Spleen (tissue), 11 donors: ENCODE measurements around the gene FGGY. TPM values are rescaled to one million over a fixed set of nuclear protein-coding genes. Genes with fewer than 3 reads are reported as not detected.
"Not testable (repeated sequence)": the region's sequence is repeated elsewhere in the genome, so short reads cannot be mapped to it uniquely, and the experiment has no call there.

Source experiments
- DNase-seq: peaks from one replicate; pipeline ENCODE4 v3.0.0-alpha.2; 2020
- H3K27ac ChIP-seq, 8 donors: fragments of 200-600 bp; sonication (generic) in 7 of 8; 1 replicate in 4 of 8; 2 replicates in 4 of 8; pipeline versions ENCODE4 v1.5.0 to v1.8.0; 2016 to 2021; ENCODE audit warnings: inconsistent platforms in 4 of 8, mild to moderate bottlenecking in 4 of 8, moderate library complexity in 1 of 8
- H3K27me3 ChIP-seq, 7 donors: fragments of 200-600 bp; sonication (generic) in 6 of 7; replicated peaks in 1 of 7; 1 replicate in 4 of 7; 2 replicates in 3 of 7; pipeline versions ENCODE4 v1.5.0 to v1.8.0; 2016 to 2021; ENCODE audit warnings: inconsistent platforms in 3 of 7, mild to moderate bottlenecking in 1 of 7
- H3K36me3 ChIP-seq, 6 donors: fragments of 200-600 bp; sonication (generic) in 5 of 6; 1 replicate in 4 of 6; 2 replicates in 2 of 6; pipeline versions ENCODE4 v1.5.0 to v1.8.0; 2016 to 2021; ENCODE audit warnings: inconsistent platforms in 2 of 6
- H3K4me1 ChIP-seq, 6 donors: fragments of 200-600 bp; sonication (generic) in 5 of 6; 1 replicate in 3 of 6; 2 replicates in 3 of 6; pipeline versions ENCODE4 v1.5.0 to v1.8.0; 2016 to 2021; ENCODE audit warnings: inconsistent platforms in 3 of 6
- H3K4me3 ChIP-seq, 8 donors: fragments of 200-600 bp; sonication (generic) in 7 of 8; 1 replicate in 4 of 8; 2 replicates in 4 of 8; pipeline versions ENCODE4 v1.5.0 to v1.8.0; 2016 to 2021; ENCODE audit warnings: inconsistent platforms in 4 of 8, mild to moderate bottlenecking in 4 of 8, moderate library complexity in 2 of 8
- H3K9me3 ChIP-seq, 8 donors: fragments of 200-600 bp; sonication (generic) in 7 of 8; 1 replicate in 4 of 8; 2 replicates in 4 of 8; pipeline versions ENCODE4 v1.5.0 to v1.8.0; 2016 to 2021; ENCODE audit warnings: inconsistent platforms in 4 of 8
- POLR2A ChIP-seq, 3 donors: fragments of 450-650 bp; IDR thresholded peaks; one replicate each; pipeline ENCODE4 v1.5.1; 2017; ENCODE audit warnings: antibody characterized with exemption in 3 of 3, mild to moderate bottlenecking in 1 of 3
- POLR2AphosphoS5 ChIP-seq, 3 donors: sonication (generic); formaldehyde crosslinking; IDR thresholded peaks; one replicate each; pipeline ENCODE4 v1.5.1; 2017; ENCODE audit warnings: antibody characterized with exemption in 3 of 3
- WGBS, 5 donors: extraction: QIAGEN DNeasy Blood & Tissue Kit in 3 of 5; methylation state at CpG; one replicate each; pipeline versions ENCODE4 v1.1.5 to v1.1.7; 2013 to 2018; 5-methylcytosine and 5-hydroxymethylcytosine counted together
- intact Hi-C: fragments of 100-400 bp; cut with DNase I; formaldehyde crosslinking; loops from one replicate; pipeline ENCODE4 v1.15.0; 2023; ENCODE audit warnings: low total_unique reads
- polyA plus RNA-seq, 3 donors: library from polyadenylated mRNA; stranded (reverse); fragments of 200-250 nt; gene quantifications; one replicate each; pipeline ENCODE4 v1.2.1, GENCODE V29; 2013
- total RNA-seq, 7 donors: library from RNA; depleted of rRNA in 3 of 7; stranded (reverse); fragments of >200 nt in 3 of 7; fragmentation: NEBNext Ultra II Directional in 4 of 7; extraction: Animal tissue kit (Norgen Biotek cat#: 25700) in 4 of 7; gene quantifications; one replicate each; pipeline versions ENCODE4 v1.1.0 to v1.2.1, GENCODE V29; 2016 to 2021
- TF ChIP-seq, protein P1 (sequence below), 11 experiments: fragments of 200-600 bp in 7 of 11; fragments of 450-650 bp in 4 of 11; sonication (generic) in 4 of 11; IDR thresholded peaks in 8 of 11; conservative IDR thresholded peaks in 3 of 11; 1 replicate in 7 of 11; 2 replicates in 4 of 11; pipeline versions ENCODE4 v1.4.0 to v1.8.0; 2016 to 2021; ENCODE audit warnings: antibody characterized with exemption in 11 of 11, inconsistent platforms in 4 of 11, mild to moderate bottlenecking in 1 of 11
- donor health status: healthy with polysubstance abuse.
- donor health status: DM: no; HTN: no; CAD: no; lungs with moderate emphysema.
- donor health status: DM: no; HTN: no; CAD: no.
- donor health status: Bipolar disorder and iron deficiency.
- donor health status: healthy.
- donor health status: DM: no; HTN: no; CAD: no.
- donor health status: DM: yes; HTN: yes; CAD: no.

The FGGY gene
- total and polyA plus RNA-seq, 10 donors, result 1.7 to 27.8 (median 13.2) TPM

DNA sequence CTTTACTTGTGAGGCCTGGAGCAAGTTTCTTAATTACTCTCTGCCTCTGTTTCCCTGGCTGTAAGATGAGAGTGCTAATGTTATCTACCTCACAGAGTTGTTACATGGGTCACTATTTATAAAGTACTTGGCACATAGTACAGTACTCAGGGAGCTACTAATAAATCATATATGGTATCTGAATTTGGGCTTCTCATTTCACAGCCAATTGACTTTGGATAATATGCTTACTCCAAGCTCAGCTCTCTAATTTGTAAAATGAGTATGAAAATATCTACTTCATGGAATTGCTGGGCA is 409.4 kb downstream of the FGGY start:
- intact Hi-C loops, result no loop called here
- H3K27ac ChIP-seq, result no peak overlapping the region
- TF ChIP-seq POLR2A (IDR thresholded peaks at IDR 0.05) (no peak), POLR2AphosphoS5 (IDR thresholded peaks at IDR 0.05) (no peak)
- TF ChIP-seq, protein P1, sequence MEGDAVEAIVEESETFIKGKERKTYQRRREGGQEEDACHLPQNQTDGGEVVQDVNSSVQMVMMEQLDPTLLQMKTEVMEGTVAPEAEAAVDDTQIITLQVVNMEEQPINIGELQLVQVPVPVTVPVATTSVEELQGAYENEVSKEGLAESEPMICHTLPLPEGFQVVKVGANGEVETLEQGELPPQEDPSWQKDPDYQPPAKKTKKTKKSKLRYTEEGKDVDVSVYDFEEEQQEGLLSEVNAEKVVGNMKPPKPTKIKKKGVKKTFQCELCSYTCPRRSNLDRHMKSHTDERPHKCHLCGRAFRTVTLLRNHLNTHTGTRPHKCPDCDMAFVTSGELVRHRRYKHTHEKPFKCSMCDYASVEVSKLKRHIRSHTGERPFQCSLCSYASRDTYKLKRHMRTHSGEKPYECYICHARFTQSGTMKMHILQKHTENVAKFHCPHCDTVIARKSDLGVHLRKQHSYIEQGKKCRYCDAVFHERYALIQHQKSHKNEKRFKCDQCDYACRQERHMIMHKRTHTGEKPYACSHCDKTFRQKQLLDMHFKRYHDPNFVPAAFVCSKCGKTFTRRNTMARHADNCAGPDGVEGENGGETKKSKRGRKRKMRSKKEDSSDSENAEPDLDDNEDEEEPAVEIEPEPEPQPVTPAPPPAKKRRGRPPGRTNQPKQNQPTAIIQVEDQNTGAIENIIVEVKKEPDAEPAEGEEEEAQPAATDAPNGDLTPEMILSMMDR (IDR thresholded peaks at IDR 0.05 in 8 of 11, conservative IDR thresholded peaks at IDR 0.05 in 3 of 11), result no peak
- H3K4me3 ChIP-seq, result no peak overlapping the region
- peaks cover 0 to 7% (median 0%) of the 10 kb centered on the region in 6 donors for H3K4me1 ChIP-seq
- DNase-seq, result no peak
- no peaks in the 10 kb centered on the region for H3K36me3 ChIP-seq
- H3K9me3 ChIP-seq, result peaks cover 0 to 7% (median 0%) of the 10 kb centered on the region in 8 donors
- H3K27me3 ChIP-seq, result no peaks in the 10 kb centered on the region

DNA sequence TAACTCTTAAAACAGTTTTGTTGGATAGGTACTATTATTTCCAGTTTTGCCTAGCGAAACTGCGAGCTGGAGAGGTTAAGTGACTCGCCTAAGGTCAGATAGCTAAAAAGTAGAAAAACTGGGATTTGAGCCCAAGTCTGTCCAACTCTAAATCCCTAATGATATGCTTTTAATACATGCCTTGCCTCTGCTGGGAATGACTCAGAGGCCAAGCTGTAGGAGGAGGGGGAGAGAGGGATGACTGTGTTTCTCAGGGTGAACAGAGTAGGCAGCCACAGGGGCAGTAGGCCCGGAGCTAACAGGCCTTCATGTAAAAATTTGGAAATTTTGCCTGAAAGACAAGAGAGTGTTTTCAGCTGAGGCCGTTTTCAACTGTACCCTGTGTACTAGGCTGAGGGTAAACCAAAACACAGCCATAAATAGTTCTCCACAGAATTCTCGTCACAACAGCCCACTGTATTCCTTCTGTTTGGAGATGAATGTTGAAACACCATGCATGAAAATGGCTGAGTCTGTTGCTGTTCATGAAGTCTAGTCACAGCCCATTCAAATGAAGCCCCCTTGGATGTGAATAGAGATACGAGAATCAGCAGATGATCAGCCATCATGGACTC is 410.4 kb downstream of the FGGY start:
- TF ChIP-seq POLR2AphosphoS5 (IDR thresholded peaks at IDR 0.05), result peak in 1 of 3 donors; percentile 50
- TF ChIP-seq POLR2A (IDR thresholded peaks at IDR 0.05), result no peak
- TF ChIP-seq, protein P1 (IDR thresholded peaks at IDR 0.05 in 8 of 11, conservative IDR thresholded peaks at IDR 0.05 in 3 of 11), result no peak
- Histone ChIP-seq H3K4me1 (peaks cover 0 to 7% (median 0%) of the 10 kb centered on the region in 6 donors), H3K27me3 (no peaks in the 10 kb centered on the region), H3K4me3 (no peak overlapping the region), H3K9me3 (peaks cover 0 to 7% (median 0%) of the 10 kb centered on the region in 8 donors), H3K27ac (peak overlapping the region in 4 of 8 donors; percentile 8 to 47 (median 43)), H3K36me3 (no peaks in the 10 kb centered on the region)
- DNase-seq, result no peak
- intact Hi-C loops, result no loop called here
- WGBS, 5 donors, result 81 to 91% (median 87%) methylated on average over 7 of the region's 7 CpGs

DNA sequence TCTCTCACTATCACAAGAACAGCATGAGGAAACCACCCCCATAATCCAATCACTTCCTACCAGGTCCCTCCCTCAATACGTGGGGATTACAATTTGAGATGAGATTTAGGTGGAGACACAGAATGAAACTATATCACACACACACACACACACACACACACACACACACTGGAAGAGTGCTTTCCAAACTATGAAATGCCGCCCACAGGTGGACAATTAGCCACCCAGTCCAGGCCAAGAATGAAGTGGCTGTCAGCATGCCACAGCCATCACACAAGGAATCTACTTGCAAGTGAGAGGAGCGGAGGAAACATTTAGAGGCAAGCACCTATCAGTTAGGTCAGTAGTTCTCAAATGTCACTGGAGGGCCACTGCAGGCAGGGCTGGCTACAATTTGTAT is 412.4 kb downstream of the FGGY start:
- Histone ChIP-seq H3K9me3 (peaks cover 0 to 7% (median 0%) of the 10 kb centered on the region in 8 donors), H3K27ac (no peak overlapping the region), H3K27me3 (no peaks in the 10 kb centered on the region), H3K36me3 (no peaks in the 10 kb centered on the region), H3K4me3 (no peak overlapping the region), H3K4me1 (peaks cover 0 to 7% (median 0%) of the 10 kb centered on the region in 6 donors)
- 78 to 88% (median 82%) methylated on average over 3 of the region's 3 CpGs for WGBS, 5 donors
- intact Hi-C loops, result no loop called here
- TF ChIP-seq, protein P1 (IDR thresholded peaks at IDR 0.05 in 8 of 11, conservative IDR thresholded peaks at IDR 0.05 in 3 of 11), result no peak
- no peak for TF ChIP-seq POLR2AphosphoS5 (IDR thresholded peaks at IDR 0.05)
- no peak for TF ChIP-seq POLR2A (IDR thresholded peaks at IDR 0.05)
- DNase-seq, result no peak

DNA sequence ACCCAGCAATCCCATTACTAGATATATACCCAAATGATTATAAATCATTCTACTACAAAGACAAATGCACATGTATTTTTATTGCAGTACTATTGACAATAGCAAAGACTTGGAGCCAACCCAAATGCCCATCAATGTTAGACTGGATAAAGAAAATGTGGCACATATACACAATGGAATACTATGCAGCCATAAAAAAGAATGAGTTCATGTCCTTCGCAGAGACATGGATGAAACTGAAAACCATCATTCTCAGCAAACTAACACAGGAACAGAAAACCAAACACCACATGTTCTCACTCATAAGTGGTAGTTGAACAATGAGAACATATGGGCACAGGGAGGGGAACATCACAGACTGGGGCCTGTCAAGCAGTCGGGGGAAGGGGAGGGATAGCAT is 414.0 kb downstream of the FGGY start:
- H3K4me1 ChIP-seq, DNase-seq, H3K9me3 ChIP-seq, H3K4me3 ChIP-seq, H3K27ac ChIP-seq, intact Hi-C loops, H3K27me3 ChIP-seq, H3K36me3 ChIP-seq: not testable (repeated sequence)
- 94 to 98% (median 95%) methylated on average over 2 of the region's 2 CpGs for WGBS, 5 donors

DNA sequence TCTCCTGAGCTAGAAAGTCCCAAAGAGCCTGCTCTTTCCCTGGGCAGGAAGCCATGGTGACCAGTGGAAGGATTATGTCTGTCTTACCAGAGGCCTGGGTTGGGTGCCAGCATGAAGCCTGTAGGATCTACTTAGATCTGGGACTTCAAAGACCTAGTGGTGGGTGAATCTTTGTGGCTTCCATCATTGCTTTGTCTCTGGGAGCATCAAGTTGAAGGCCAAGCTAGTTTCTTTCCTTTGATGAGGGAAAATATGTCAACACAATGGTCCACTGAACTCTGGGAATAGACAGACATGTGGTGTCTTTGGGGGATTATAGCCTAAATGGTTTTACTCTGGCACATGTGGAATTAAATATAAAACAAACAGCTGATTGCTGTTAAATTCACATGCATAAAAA is 417.3 kb downstream of the FGGY start:
- no peaks in the 10 kb centered on the region for H3K27me3 ChIP-seq

More for the DNA sequence above, 417.3 kb downstream of the FGGY start:
- Histone ChIP-seq H3K4me1 (peaks cover 0 to 9% (median 0%) of the 10 kb centered on the region in 6 donors), H3K27ac (no peak overlapping the region), H3K9me3 (peaks cover 0 to 7% (median 0%) of the 10 kb centered on the region in 8 donors), H3K4me3 (no peak overlapping the region), H3K36me3 (no peaks in the 10 kb centered on the region)
- intact Hi-C loops, result no loop called here
- TF ChIP-seq POLR2AphosphoS5 (IDR thresholded peaks at IDR 0.05) (no peak), POLR2A (IDR thresholded peaks at IDR 0.05) (no peak)
- TF ChIP-seq, protein P1 (IDR thresholded peaks at IDR 0.05 in 8 of 11, conservative IDR thresholded peaks at IDR 0.05 in 3 of 11), result no peak
- DNase-seq, result no peak
